HepG2 (cell line): ENCODE results near the gene APBA3. TPM values are rescaled to one million over a fixed set of nuclear protein-coding genes. Genes with fewer than 3 reads are reported as not detected.
A peak's percentile ranks its signal among the peaks of the same experiment; 100 is the strongest.

Source experiments
- CBFB ChIP-seq: sonication (generic); formaldehyde crosslinking; IDR thresholded peaks from 2 replicates; pipeline ENCODE4 v1.4.0; 2020; ENCODE audit warnings: missing genetic modification reagents
- IRF2 ChIP-seq: IDR thresholded peaks from 2 replicates; pipeline ENCODE4 v1.6.1; 2018; ENCODE audit warnings: missing genetic modification reagents, missing compliant biosample characterization
- MATR3 ChIP-seq: sonication (generic); formaldehyde crosslinking; IDR thresholded peaks from 2 replicates; pipeline ENCODE4 v1.4.0; 2020; ENCODE audit warnings: missing genetic modification reagents
- MED1 ChIP-seq: sonication (generic); formaldehyde crosslinking; IDR thresholded peaks from 2 replicates; pipeline ENCODE4 v1.4.0; 2020; ENCODE audit warnings: missing genetic modification reagents
- MED8 ChIP-seq: sonication (generic); formaldehyde crosslinking; IDR thresholded peaks from 2 replicates; pipeline ENCODE4 v1.8.1; 2023; ENCODE audit warnings: mild to moderate bottlenecking, missing genetic modification reagents; ENCODE audit not compliant: insufficient replicate concordance
- MIXL1 ChIP-seq: IDR thresholded peaks from 2 replicates; pipeline ENCODE4 v1.6.1; 2016
- MTA3 ChIP-seq: sonication (generic); formaldehyde crosslinking; IDR thresholded peaks from 2 replicates; pipeline ENCODE4 v1.4.0; 2020; ENCODE audit warnings: missing genetic modification reagents
- NFATC3 ChIP-seq: sonication (generic); formaldehyde crosslinking; IDR thresholded peaks from 2 replicates; pipeline ENCODE4 v1.5.1; 2020; ENCODE audit warnings: mild to moderate bottlenecking, missing genetic modification reagents
- NFIC ChIP-seq: IDR thresholded peaks from 2 replicates; pipeline ENCODE4 v1.6.1; 2012; ENCODE audit warnings: mild to moderate bottlenecking, low read length, inconsistent platforms
- NFKB2 ChIP-seq: sonication (generic); formaldehyde crosslinking; IDR thresholded peaks from 2 replicates; pipeline ENCODE4 v1.4.0; 2020; ENCODE audit warnings: missing genetic modification reagents, borderline replicate concordance
- REXO4 ChIP-seq: sonication (generic); formaldehyde crosslinking; IDR thresholded peaks from 2 replicates; pipeline ENCODE4 v1.8.0; 2022; ENCODE audit warnings: missing genetic modification reagents, mild to moderate bottlenecking, borderline replicate concordance
- RFXANK ChIP-seq: IDR thresholded peaks from 2 replicates; pipeline ENCODE4 v1.6.1; 2016
- SETDB1 ChIP-seq: sonication (generic); formaldehyde crosslinking; IDR thresholded peaks from 2 replicates; pipeline ENCODE4 v1.5.1; 2020; ENCODE audit warnings: missing genetic modification reagents, mild to moderate bottlenecking, borderline replicate concordance
- SMARCC2 ChIP-seq: fragments of 450-650 bp; IDR thresholded peaks from 2 replicates; pipeline ENCODE4 v1.6.1; 2017; ENCODE audit warnings: antibody characterized with exemption, mild to moderate bottlenecking
- SOX13 ChIP-seq, 3 experiments: fragments of 450-650 bp in 1 of 3; sonication (generic) in 1 of 3; formaldehyde crosslinking in 1 of 3; IDR thresholded peaks in 2 of 3; conservative IDR thresholded peaks in 1 of 3; 2 replicates each; pipeline versions ENCODE4 v1.5.0 to v1.6.1; 2016 to 2020; ENCODE audit warnings: antibody characterized with exemption in 1 of 3, mild to moderate bottlenecking in 1 of 3, missing compliant biosample characterization in 1 of 3, missing genetic modification reagents in 1 of 3, moderate library complexity in 1 of 3
- SP5 ChIP-seq: IDR thresholded peaks from 2 replicates; pipeline ENCODE4 v1.6.1; 2016; ENCODE audit warnings: low read depth, borderline replicate concordance
- TARDBP ChIP-seq: sonication (generic); formaldehyde crosslinking; IDR thresholded peaks from 2 replicates; pipeline ENCODE4 v1.8.0; 2022; ENCODE audit warnings: mild to moderate bottlenecking, missing genetic modification reagents
- TBL1XR1 ChIP-seq: fragments of 150-350 bp; IDR thresholded peaks from 2 replicates; pipeline ENCODE4 v1.6.1; 2014; ENCODE audit warnings: borderline replicate concordance, low read length; ENCODE audit not compliant: partially characterized antibody
- TFDP1 ChIP-seq: IDR thresholded peaks from 2 replicates; pipeline ENCODE4 v1.6.1; 2016; ENCODE audit warnings: missing compliant biosample characterization, missing genetic modification reagents, borderline replicate concordance
- ZNF274 ChIP-seq: sonication (generic); formaldehyde crosslinking; IDR thresholded peaks from 2 replicates; pipeline ENCODE4 v1.5.1; 2020; ENCODE audit warnings: mild to moderate bottlenecking, missing genetic modification reagents
- ZNF572 ChIP-seq: sonication (generic); formaldehyde crosslinking; IDR thresholded peaks from 2 replicates; pipeline ENCODE4 v1.5.1; 2020; ENCODE audit warnings: mild to moderate bottlenecking, missing genetic modification reagents
- ZNF775 ChIP-seq: sonication (generic); formaldehyde crosslinking; IDR thresholded peaks from 2 replicates; pipeline ENCODE4 v1.4.0; 2020; ENCODE audit warnings: missing genetic modification reagents, mild to moderate bottlenecking, moderate library complexity, borderline replicate concordance
- ZNF781 ChIP-seq: sonication (generic); formaldehyde crosslinking; IDR thresholded peaks from 2 replicates; pipeline ENCODE4 v1.5.1; 2020; ENCODE audit warnings: borderline replicate concordance, mild to moderate bottlenecking, missing genetic modification reagents; ENCODE audit errors: not compliant biosample characterization
- polyA plus RNA-seq, 8 experiments: library from polyadenylated mRNA; depleted of rRNA in 3 of 8; stranded (reverse) in 7 of 8; unstranded in 1 of 8; fragments of >200 nt; fragmentation: Illumina TruSeq in 4 of 8; extraction: Trizol in 4 of 8; gene quantifications; 2 replicates each; pipeline versions ENCODE4 v1.2.1 to v1.2.3, GENCODE V29; 2011 to 2016; ENCODE audit warnings: low read depth in 4 of 8, missing spikeins in 1 of 8, mixed read lengths in 1 of 8; ENCODE audit not compliant: insufficient read depth in 1 of 8
- total RNA-seq, 5 experiments: library from RNA; depleted of rRNA; stranded (reverse); fragments of >200 nt; fragmentation: Illumina TruSeq; extraction: Trizol; gene quantifications; 2 replicates each; pipeline ENCODE4 v1.2.3, GENCODE V29; 2016; ENCODE audit warnings: low read depth in 1 of 5
- TF ChIP-seq, protein P1 (sequence below): sonication (generic); formaldehyde crosslinking; IDR thresholded peaks from 2 replicates; pipeline ENCODE4 v1.5.1; 2020; ENCODE audit warnings: mild to moderate bottlenecking, missing genetic modification reagents
- TF ChIP-seq, protein P2 (sequence below): sonication (generic); formaldehyde crosslinking; IDR thresholded peaks from 2 replicates; pipeline ENCODE4 v1.4.0; 2020; ENCODE audit warnings: missing genetic modification reagents

Gene APBA3
- total and polyA plus RNA-seq, 2 of the 13 experiments (the other 11 are each of a cell fraction or from before 2014, with no cell fraction given): 14.2 to 14.3 TPM

DNA sequence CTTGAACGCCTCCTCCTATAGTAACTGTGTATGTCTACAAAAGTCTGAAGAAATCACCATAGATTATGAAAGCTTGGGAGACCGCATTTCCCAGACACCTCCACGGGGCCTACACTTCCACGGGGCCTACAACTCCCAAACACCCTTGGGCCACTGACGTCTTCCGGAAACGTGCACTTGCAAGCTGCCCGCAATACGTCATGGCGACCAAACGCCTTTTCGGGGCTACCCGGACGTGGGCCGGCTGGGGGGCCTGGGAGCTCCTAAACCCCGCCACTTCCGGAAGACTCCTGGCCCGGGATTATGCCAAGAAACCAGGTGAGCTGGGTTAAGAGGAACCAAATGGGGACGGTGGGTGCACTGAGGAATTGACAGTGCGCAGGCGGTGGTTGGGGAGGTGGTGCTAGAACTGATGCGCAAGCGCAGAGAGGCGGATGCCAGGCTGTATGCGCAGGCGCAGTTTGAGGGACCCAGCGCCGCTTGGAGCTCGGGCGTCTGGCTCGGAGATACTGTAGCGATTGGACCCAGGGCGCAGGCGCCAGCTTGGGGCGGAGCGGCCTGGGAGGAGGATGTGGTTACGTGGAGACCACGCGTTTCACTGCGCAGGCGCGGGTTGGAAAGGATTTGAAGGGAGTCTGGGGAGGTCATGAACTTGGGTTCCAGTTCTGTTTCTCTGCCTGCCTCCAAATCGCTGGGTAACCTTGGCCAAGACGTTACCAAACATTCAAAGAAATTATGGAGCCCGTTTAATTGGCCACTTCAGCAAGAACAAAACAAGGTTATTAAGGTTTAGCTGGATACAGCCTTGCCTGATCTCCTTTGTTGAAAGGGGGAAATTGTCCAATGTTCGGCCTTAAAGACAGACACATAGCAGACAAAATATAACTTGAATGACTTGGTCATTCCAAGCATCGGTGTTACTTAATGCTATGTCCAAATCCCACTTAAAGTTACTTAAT lies 1.3 kb upstream of the APBA3 start, which contains the start of gene MRPL54 (continued):
- TF ChIP-seq, protein P1, sequence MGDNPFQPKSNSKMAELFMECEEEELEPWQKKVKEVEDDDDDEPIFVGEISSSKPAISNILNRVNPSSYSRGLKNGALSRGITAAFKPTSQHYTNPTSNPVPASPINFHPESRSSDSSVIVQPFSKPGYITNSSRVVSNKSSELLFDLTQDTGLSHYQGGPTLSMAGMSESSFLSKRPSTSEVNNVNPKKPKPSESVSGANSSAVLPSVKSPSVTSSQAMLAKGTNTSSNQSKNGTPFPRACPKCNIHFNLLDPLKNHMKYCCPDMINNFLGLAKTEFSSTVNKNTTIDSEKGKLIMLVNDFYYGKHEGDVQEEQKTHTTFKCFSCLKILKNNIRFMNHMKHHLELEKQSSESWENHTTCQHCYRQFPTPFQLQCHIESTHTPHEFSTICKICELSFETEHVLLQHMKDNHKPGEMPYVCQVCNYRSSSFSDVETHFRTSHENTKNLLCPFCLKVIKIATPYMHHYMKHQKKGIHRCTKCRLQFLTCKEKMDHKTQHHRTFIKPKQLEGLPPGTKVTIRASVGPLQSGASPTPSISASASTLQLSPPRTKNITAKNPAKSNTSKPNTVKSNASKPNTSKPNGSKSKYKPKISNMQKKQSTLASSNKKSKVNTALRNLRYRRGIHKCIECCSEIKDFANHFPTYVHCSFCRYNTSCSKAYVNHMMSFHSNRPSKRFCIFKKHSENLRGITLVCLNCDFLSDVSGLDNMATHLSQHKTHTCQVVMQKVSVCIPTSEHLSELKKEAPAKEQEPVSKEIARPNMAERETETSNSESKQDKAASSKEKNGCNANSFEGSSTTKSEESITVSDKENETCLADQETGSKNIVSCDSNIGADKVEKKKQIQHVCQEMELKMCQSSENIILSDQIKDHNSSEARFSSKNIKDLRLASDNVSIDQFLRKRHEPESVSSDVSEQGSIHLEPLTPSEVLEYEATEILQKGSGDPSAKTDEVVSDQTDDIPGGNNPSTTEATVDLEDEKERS (CRISPR knock-in tag): no peak
- TF ChIP-seq SMARCC2 (no peak), TBL1XR1 (peak; percentile 58), TFDP1 (CRISPR knock-in tag) (no peak), ZNF781 (CRISPR knock-in tag) (no peak), MED1 (CRISPR knock-in tag) (0 out of 2 replicates have a peak, but pooled peaks have one; percentile 6), ZNF775 (CRISPR knock-in tag) (no peak), RFXANK (CRISPR knock-in tag) (no peak), ZNF274 (peak; percentile 86; the same call in 1 of the 2 replicates), MED8 (no peak), IRF2 (CRISPR knock-in tag) (peak; percentile 90), MIXL1 (CRISPR knock-in tag) (no peak), SOX13 (IDR thresholded peaks at IDR 0.05) (no peak), SOX13 (CRISPR knock-in tag; conservative IDR thresholded peaks at IDR 0.05 in 1 of 2, IDR thresholded peaks at IDR 0.05 in 1 of 2) (no peak), TARDBP (CRISPR knock-in tag) (peak; percentile 83), ZNF572 (CRISPR knock-in tag) (0 out of 2 replicates have a peak, but pooled peaks have one; percentile 83), NFIC (no peak), NFKB2 (CRISPR knock-in tag) (peak; percentile 61; the same call in 1 of the 2 replicates), REXO4 (CRISPR knock-in tag) (no peak), MTA3 (CRISPR knock-in tag) (no peak), SETDB1 (no peak), MATR3 (CRISPR knock-in tag) (no peak), CBFB (no peak), NFATC3 (CRISPR knock-in tag) (no peak), SP5 (CRISPR knock-in tag) (no peak; the same call in 1 of the 2 replicates)
- TF ChIP-seq, protein P2, sequence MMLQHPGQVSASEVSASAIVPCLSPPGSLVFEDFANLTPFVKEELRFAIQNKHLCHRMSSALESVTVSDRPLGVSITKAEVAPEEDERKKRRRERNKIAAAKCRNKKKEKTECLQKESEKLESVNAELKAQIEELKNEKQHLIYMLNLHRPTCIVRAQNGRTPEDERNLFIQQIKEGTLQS (CRISPR knock-in tag): no peak
